ENCODE results near the gene THSD7B.

THSD7B gene

DNA sequence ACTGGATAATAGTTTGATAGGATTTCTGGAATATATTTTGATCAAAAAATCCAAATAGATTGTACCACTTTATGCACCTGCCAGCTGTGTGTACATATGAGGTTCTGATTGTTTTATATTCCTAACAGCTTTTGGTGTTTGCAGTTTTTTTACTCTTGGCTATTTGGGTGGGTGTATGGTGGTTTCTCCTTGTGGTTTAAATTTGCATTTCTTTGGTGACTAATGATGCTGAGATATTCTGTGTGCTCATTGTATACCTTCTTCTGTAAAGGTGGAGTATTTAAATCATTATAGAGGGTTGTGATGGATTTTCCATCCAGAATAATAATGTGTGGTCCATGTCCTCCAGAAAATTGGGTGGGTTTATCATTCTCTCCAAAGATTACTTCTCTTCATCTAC lies 372.9 kb downstream of the THSD7B start:
- TF ChIP-seq, protein P1, sequence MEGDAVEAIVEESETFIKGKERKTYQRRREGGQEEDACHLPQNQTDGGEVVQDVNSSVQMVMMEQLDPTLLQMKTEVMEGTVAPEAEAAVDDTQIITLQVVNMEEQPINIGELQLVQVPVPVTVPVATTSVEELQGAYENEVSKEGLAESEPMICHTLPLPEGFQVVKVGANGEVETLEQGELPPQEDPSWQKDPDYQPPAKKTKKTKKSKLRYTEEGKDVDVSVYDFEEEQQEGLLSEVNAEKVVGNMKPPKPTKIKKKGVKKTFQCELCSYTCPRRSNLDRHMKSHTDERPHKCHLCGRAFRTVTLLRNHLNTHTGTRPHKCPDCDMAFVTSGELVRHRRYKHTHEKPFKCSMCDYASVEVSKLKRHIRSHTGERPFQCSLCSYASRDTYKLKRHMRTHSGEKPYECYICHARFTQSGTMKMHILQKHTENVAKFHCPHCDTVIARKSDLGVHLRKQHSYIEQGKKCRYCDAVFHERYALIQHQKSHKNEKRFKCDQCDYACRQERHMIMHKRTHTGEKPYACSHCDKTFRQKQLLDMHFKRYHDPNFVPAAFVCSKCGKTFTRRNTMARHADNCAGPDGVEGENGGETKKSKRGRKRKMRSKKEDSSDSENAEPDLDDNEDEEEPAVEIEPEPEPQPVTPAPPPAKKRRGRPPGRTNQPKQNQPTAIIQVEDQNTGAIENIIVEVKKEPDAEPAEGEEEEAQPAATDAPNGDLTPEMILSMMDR (IDR thresholded peaks at IDR 0.05; ENCODE audit: control insufficient read depth, extremely low read depth, insufficient read depth): no peak
- H3K4me3 ChIP-seq (ENCODE audit: low read depth, low read length): no peak overlapping the region
- no peak for DNase-seq (ENCODE audit: low read depth)

- no peak for DNase-seq (ENCODE audit: low read depth)
- TF ChIP-seq, protein P1 (IDR thresholded peaks at IDR 0.05; ENCODE audit: control insufficient read depth, extremely low read depth, insufficient read depth): no peak
These were observed 386.4 kb downstream of the THSD7B start for GRCh38 chr2:137151731-137152130.

GRCh38 chr2:137154946-137155345 lies 389.6 kb downstream of the THSD7B start:
- no peak for DNase-seq (ENCODE audit: low read depth)
- TF ChIP-seq, protein P1 (IDR thresholded peaks at IDR 0.05; ENCODE audit: control insufficient read depth, extremely low read depth, insufficient read depth): no peak
- H3K4me3 ChIP-seq (ENCODE audit: low read depth, low read length): no peak overlapping the region

More at GRCh38 chr2:137151731-137152130, 386.4 kb downstream of the THSD7B start:
- no peak overlapping the region for H3K4me3 ChIP-seq (ENCODE audit: low read depth, low read length)

DNA sequence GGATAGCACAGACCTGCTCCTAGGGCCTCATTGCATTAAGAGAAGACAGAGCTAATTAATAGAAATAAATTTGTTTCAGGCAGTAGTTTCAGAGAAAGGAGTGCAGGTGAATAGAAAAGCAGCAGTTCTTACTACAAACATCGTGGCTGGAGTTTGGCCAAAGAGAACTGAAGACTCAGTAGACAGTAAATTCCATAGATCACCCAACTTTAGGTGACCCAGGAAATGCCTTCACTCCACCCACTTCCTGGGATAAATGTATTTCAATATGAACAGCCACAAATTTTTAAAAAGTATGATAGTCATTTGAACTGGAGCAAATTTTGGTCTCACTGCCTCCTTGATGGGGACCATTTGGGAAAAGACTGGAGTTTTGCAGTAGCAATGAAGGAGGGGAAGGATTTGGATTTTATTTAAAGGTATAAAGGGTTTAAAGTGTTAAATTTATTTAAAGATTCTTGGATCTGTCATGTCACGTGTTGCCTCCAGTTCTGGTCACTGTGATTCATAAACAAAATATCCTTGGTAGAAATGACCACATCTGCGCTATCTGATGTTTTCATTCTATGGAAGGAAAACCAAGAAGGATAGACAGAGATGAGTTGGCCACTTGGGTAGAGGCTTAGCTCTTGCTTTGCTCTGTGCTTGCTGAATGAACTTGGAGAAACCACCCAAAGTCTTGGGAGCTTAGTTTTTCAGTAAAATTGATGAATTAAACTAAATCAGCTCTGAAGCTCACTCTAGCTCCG lies 390.2 kb downstream of the THSD7B start:
- H3K4me3 ChIP-seq (ENCODE audit: low read depth, low read length): no peak overlapping the region
- no peak for DNase-seq (ENCODE audit: low read depth)
- TF ChIP-seq, protein P1 (IDR thresholded peaks at IDR 0.05; ENCODE audit: control insufficient read depth, extremely low read depth, insufficient read depth): no peak

- TF ChIP-seq, protein P1 (IDR thresholded peaks at IDR 0.05; ENCODE audit: control insufficient read depth, extremely low read depth, insufficient read depth): no peak
- DNase-seq (ENCODE audit: low read depth): no peak
- H3K4me3 ChIP-seq (ENCODE audit: low read depth, low read length): no peak overlapping the region
These were observed 391.0 kb downstream of the THSD7B start for GRCh38 chr2:137156221-137156844.

GRCh38 chr2:137157851-137158250 lies 392.5 kb downstream of the THSD7B start:
- no peak for DNase-seq (ENCODE audit: low read depth)
- H3K4me3 ChIP-seq (ENCODE audit: low read depth, low read length): no peak overlapping the region
- TF ChIP-seq, protein P1 (IDR thresholded peaks at IDR 0.05; ENCODE audit: control insufficient read depth, extremely low read depth, insufficient read depth): no peak

Measured in LNCaP clone FGC (cell line).